GM04504 (cell line): Measurements from ENCODE around the gene SCCPDH.
A peak's percentile ranks its signal among the peaks of the same experiment; 100 is the strongest.
"Not testable (repeated sequence)": the region's sequence is repeated elsewhere in the genome, so short reads cannot be mapped to it uniquely, and the experiment has no call there.

ENCODE experiments used
- DNase-seq: peaks from one replicate; pipeline ENCODE4 v3.0.0-alpha.2; 2012; ENCODE audit warnings: low read depth

Gene SCCPDH, protein sequence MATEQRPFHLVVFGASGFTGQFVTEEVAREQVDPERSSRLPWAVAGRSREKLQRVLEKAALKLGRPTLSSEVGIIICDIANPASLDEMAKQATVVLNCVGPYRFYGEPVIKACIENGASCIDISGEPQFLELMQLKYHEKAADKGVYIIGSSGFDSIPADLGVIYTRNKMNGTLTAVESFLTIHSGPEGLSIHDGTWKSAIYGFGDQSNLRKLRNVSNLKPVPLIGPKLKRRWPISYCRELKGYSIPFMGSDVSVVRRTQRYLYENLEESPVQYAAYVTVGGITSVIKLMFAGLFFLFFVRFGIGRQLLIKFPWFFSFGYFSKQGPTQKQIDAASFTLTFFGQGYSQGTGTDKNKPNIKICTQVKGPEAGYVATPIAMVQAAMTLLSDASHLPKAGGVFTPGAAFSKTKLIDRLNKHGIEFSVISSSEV

DNA sequence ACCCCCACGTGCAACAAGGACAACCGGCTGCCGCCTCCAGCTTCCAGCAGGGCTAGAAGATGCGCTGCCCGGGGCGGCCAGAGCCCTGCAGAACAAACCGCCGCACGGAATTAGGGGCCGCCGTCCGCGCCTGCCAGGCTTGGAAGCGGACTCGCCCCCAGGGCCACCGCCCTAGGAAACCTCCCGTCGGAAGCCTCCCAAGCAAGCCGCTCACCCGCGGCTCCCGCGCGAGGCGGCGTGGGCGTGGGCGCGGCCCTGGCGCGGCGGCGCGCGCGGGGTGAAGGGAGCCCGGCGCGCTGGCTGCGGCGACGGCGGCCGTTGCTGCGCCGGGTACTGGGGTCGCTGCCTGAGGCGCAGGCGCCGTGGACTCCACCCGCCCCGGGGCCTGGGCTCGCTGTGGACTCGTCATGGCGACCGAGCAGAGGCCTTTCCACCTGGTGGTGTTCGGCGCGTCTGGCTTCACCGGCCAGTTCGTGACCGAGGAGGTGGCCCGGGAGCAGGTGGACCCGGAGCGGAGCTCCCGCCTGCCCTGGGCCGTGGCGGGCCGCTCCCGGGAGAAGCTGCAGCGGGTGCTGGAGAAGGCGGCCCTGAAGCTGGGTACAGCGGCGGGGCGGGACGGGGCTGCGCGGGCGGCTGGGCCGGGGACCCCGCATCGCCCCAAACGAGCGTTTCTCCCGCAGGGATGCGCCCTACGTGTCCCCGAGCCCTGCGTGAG is at the start of gene SCCPDH:
Gene SCCPDH, plus strand, starts transcription at position 394 of the 715 bp plus-strand sequence. Its CDS starts 14 bp downstream, at position 408.
- DNase-seq = peak; percentile 43

DNA sequence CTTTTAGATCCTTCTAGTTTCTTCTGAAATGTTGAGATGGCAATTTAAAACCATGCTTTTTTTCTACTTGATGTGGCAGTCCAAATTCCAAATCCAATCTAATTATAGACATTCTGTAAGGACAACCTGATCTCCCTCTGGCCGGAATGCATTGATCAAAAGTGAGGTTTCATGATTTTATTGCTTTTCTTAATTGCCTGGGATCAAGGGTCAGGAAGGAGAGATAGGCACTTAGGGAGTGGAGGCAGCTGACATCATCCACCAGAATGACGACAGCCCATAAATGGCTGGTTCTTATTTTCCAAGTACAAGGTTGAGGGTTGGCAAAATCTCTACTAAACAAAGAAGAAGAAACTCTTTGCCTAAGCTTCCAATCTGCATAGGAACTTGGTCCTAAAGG is 46.4 kb upstream of the SCCPDH start:
- DNase-seq = no peak

DNA sequence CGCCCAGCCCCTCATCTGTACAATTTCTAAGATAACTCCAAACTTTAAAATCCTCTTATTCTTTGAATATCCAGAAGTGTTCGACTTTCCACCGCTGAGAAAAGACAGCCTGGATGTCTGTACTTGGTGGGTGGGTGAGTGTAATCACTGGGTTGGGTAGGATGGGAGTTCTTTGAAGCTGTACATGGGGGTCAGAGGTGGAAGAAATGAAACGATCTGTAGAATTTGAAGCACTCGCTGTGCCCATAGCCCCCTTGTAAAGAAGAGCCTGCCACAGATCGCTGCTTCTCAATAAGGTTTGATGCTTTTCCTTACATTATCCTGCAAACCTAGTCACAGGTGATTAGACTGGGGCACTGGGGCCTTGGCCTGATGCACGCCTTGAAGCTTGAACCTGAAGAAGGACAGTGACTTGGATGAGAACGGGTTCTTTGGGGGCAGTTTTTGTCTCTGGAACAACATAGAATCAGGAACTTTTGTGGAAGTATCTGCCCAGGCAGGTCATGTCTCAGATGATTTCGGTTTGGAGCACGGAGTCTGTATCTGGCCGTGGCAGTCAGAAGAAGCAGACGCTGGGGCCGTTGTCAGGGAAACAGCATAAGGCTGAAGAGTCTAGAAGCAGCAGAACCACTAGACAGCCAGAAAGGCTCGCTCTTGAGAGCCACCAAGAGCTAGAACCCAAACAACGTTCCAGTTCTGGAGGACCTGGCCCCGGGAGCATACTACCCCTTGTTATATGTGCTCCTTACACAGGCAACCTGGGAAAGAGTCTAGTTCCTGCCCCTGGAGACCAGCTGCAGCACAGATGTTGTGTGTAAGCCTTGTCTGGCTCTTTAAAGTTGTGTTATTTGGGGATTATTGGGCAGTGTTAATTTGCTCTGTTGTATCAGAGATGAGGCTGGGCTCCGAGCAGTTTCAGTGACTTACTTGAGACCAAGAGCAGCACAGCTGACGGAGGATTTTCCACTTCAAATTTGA is 45.1 kb upstream of the SCCPDH start:
- peak; percentile 14 for DNase-seq

DNA sequence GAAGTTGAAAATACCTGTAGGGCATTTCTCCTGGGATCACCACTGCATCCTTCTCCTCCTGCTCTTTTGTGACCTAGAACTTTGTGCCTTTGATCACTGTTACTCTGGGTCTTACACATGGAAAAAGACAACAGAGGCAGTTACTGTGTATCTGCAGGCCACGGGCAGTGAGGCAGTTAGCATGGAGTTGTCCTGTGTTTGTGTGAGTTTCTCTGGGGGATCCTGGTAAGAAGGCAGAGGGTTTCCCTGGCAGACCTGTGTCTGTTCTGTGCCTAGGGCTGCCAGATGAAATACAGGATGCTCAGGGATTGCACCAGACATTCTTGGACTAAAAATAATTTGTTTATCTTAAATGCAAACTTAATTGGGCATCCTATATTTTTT is 44.4 kb upstream of the SCCPDH start:
- DNase-seq = no peak

DNA sequence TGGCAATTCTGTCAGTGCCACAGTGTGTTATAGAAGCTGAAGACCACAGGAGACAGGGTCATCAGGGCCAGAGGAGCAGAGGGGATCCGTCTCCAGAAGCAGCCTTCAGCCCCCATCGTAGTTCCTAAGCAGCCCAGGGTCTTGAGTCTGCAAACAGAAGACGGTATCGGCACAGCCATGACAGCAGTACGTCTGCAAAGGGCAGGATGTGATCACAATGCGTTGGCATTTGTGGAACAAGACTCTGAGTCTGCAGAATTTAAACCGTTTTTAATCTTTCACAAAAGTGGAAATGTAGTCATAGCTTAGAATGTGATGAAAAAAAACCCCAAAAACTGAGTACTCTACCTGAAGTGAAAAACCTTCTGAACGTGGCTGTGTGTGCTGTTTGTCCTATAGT is 44.0 kb upstream of the SCCPDH start:
- no peak for DNase-seq

DNA sequence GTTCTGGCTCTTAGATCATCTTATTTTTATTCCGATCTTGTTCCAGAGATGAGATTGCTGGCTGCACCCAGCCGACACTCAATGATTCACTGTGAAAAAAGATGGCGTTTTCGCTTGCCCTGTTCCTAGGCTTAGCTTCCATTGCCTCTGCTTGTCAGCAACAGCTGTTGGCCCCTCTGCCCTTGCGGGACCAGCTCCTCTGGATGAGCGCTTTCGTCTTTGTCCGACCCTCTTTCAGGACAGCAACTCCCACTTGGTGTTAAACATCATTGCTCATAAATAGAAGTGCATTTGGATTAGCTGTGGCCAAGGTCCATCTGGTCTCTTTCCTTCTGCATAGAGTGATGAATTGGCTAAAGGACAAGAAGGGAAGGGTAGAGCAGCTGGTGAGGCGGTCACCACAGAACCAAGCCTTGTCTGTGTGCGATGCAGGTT is 43.5 kb upstream of the SCCPDH start:
- DNase-seq = no peak

DNA sequence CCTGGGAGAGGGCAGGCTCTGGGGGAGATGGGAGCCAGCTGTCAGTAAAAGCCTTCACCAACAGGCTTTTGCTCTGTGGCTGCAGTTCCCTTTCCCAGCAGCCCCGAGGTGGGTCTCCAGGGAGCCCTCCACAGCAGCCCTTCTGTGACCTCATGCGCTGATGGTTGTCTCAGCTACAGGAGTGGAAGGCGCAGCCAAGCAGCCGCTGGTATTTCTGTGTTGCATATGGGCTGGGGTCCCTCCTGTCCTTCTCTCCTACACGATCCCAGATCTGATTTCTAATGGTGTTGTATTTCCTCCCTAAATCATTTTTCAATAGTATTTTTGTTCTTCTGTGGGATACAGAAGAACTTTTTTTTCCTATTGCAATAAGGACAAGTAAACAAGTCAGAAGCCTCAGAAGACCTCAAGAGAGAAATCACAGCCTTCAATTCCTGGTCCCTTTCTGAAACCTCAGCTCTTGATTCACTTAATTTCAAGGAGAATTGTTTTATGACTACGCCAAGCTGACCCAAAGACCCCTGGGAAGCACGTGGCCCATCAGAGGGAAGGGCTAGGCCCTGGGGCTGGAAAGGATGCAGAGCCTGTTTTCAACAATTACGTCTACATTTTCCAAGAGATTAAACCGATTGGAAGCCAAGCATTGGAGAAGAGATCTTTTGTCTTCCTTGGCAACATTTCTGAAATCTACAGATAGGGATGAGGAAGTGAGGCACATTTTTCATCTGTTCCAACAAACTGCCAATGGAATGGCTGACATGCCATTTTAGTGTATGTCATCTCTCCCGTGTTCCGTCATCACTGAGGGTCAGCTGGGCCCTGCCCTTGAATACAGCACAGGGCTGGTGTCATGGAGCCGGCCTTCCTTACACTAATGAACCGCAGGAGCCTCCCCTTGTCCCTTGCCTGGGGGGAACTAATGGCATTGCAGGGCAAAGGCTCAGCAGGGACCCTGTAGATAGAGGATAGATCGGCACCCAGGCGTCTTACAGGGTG is 42.0 kb upstream of the SCCPDH start:
- no peak for DNase-seq

DNA sequence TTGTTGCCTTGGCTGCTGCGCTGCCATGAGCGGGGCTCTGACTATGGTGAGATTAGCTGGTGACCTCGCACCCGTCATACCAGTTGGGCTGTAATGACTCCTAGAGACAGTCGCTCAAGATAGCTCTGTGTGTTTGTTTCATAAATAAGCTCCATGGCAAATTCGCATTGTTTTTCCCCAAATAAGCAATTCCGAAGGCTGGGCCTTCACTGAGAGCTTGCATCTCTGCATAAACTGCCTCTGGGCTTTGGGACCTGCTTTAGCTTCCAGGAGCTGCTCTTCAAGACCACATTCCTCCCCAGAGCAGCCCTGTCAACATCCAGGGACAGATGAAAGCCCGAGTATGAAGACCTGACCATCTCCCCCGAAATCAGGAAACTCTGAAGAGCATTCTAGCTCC is 40.7 kb upstream of the SCCPDH start:
- DNase-seq = no peak

DNA sequence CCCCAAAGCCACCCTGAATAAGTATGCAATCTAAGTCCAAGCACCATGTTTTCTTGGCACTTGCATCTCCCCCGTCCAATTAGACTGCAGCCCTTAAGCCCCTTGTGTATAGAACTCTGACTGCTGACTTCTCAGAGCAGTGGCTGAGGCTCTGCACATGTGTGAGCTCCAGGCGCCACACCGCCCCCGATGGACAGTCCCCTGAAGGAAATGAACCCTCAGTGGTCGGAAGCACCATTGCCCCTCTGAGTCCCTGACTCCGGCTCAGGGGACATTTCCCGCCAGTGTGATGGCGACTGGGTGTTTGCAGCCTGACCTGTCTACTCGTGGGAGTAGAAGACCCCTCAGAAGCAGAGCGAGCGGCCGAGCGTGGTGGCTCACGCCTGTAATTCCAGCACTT is 37.2 kb upstream of the SCCPDH start:
- no peak for DNase-seq

DNA sequence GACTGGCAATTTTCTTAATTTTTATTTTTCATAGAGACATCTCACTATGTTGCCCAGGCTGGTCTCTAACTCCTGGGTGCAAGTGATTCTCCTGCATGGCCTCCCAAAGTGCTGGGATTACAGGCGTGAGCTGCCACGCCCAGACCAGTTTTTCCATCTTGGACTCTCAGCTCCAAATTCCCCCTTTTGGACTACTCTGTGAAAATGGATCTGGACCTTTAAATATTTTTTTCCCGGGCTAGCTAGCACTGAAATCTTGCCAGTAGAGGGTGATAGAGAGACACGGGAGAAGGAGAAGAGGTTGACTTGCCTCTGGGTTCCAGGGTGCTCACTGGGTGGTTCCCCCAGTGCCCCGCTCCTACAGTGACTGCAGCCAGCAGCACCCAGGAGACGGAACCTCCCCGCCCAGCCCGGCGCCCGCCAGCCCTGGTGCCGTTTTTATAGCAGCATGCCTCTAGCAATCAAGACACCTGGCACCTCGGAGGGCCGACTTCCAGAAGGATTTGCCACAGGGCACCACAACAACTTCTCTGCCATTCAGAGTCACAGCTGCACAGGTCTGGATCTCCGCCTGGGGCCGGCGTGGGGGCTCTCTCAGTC is 34.7 kb upstream of the SCCPDH start:
- DNase-seq = peak; percentile 39

DNA sequence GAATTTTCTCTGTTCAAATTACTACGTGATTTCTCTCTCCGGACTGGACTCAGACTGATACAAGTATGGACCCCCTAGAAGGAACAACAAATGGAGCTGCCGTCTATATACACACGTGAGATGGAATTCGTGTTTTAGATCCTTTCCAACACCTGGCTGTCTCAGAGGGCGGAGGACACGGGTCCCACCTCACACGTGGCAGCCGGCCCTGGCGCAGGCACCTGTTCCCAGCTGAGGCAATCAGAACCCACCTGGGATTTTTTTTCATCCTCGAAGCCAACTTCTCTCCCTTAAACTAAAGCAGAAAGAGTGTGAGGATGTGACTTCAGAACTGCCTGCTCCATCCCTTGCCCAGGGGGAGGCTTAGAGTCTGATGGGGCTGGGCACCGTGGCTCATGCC is 34.1 kb upstream of the SCCPDH start:
- no peak for DNase-seq

DNA sequence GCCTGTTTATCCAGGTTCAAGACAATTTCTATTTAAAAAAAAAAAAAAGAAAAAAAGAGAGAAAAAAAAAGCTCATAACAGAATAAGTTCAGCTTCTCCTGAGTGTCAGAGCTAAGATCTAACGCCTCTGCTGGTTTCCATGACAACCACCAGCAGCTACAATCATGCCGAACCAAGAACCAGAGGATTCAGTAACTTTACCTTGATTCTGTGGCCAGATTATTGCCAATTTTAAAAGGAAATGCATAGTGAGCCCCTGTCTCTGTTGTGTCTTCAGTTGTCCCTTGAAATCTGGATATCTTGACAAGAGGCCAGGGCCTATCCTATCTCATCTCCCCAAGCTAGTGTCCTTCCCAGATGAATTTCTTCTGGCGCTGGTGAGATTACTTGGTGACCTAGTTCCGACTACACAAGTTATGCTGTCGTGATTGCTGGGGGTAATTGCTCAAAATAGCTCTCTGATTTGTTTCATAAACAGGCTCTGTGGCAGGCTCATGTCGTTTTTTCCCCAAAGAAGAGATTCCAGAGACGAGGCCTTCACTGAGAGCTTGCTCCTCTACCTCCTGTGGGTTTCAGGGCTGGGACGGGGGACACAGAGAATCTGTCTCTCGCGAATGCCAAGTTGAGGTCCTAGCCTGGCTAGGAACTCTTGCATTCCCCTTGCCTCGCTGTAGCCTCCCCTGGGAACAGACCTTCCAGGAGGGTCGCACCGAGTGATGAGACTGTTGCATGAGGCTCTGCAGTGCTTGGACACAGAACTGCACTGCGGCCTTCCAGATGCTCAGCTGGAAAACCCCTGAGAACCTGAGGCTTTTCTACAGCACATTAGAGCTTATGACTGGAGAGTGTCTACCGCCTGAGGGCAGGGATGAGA is 32.4 kb upstream of the SCCPDH start:
- DNase-seq = no peak

DNA sequence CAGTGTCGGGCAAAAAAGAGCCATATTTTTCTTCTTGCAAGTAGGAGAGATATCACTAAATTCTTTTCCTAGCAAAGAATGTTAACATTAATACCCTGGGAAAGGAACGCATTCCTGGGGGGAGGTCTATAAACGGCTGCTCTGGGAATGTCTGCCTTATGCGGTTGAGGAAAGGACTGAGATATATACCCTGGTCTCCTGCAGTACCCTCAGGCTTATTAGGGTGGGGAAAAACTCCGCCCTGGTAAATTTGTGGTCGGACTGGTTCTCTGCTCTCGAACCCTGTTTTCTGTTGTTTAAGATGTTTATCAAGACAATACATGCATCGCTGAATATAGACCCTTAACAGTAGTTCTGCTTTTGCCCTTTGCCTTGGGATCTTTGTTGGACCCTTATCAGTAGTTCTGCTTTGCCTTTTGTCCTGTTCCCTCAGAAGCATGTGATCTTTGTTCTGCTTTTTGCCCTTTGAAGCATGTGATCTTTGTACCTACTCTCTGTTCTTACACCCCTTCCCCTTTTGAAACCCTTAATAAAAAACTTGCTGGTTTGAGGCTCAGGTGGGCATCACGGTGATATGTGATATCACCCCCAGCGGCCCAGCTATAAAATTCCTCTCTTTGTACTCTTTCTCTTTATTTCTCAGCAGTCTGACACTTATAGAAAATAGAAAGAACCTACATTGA is 29.9 kb upstream of the SCCPDH start:
- not testable (repeated sequence) for DNase-seq

DNA sequence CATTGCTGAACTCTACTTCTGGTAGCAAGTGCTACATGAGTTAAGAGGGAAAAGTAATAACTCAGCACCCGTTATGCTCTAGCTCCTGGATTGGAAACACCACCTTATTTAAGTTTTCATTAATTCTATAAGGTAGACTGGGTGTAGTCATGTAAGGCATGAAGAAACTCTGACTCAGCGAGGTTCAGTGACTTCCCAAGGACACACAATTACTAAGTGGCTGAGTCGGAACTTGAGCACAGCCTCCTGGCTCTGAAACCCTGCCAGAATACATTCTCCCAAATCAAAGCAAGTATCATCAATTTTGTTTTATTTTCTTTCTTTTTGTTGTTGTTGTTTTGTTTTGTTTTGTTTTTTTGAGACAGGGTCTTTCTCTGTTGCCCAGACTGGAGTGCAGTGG is 29.1 kb upstream of the SCCPDH start:
- DNase-seq = no peak

DNA sequence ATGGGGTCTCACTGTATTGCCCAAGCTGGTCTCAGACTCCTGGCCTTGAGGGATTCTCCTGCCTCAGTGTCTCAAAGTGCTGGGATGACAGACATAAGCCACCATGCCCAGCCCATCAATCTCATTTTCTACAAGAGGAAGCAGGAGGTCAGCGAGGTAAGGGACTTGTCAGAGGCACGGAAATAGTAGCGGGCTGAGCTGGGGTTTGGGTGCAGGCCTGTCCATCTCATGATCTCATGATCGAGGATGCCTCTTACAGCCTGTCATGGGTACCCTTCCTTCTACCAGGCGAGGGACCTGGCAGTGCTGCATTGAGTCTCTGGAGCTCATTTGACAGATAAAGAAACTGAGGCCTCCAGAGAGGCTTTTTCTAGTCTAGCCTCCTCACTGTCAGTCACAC is 28.5 kb upstream of the SCCPDH start:
- DNase-seq = no peak

DNA sequence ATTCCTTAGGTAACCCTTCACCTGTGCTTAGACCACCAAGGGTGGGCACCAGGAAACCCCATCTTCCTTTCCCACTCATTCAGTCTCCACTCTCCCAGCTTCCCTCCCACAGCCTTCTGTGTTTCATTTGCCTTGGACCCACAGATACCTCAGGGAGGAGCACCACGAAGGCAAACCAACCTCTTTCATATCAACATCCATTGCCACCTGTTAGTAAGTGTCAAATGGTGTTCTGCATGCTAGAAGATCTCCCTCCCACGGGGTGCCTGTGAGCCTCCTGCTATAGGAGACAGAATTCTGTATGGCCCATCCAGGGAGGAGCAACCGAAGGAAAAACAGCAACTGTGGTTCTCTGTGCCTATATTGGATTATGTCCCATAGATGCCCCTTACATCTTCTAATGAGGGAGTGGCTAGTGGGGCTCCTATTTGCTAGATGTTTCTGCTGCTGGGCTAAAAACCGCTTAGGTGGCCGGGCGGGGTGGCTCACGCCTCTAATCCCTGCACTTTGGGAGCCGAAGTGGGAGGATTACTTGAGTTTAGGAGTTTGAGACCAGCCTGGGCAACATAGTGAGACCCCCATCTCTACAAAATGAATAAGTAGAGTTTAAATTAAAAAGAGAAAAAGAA is 25.6 kb upstream of the SCCPDH start:
- no peak for DNase-seq

DNA sequence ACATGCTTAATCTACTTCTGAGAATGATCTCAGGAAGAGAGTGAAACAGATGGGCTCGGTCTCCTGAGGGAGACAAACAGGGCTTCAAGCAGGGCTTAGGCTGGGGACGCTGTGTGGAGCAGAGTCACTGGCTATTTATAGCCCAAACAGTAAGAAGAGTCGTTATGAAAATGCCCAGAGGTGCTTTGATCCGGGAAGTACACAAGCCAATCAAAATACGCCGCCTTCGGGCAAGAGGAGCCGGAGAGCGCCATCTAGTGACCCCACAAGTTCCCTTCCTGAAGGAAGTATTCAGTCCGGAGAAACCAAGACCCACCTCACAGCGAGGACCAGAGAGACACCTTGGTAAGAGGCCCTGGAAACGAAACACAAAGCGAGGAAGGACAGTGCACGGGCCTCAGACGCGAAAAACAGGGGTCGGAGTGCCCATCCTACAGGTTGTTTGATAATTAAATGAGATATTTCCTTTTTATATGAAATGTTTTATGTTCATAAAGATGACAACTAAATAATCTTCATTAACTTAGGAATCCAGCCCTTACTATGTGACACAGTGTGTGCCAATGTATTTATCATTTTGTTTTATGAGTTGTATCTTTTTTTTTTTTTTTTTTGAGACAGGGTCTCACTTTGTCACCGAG is 25.0 kb upstream of the SCCPDH start:
- peak; percentile 79 for DNase-seq

DNA sequence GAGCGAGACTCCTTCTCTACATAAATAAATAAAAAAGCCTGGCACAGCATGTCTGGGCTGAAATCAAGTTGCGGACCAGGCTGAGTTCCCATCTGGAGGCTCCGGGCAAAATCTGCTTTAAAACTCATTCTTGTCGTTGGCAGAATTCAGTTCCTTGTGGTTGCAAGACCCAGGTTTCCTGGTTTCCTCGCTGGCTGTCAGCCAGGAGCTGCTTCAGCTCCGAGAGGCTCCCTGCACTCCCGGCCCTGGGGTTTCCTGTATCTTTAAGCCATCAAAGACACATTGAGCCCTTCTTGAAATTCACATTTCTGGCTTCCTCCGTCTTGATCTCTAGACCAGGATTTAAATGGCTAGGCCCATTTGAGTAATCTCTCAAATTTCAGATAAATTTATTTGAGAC is 20.6 kb upstream of the SCCPDH start:
- no peak for DNase-seq
